Measurements from ENCODE around the gene AFAP1.

AFAP1 gene

GRCh38 chr4:7741946-7742806 lies 197.5 kb downstream of the AFAP1 start:
- no peak for TF ChIP-seq CTCF (IDR thresholded peaks at IDR 0.05; ENCODE audit: low read depth, low read length)
- in situ Hi-C loops (cut with HindIII; ENCODE audit: low sequenced_read_pairs), result no loop called here
- H3K4me3 ChIP-seq (ENCODE audit: low read depth, low read length), result no peak overlapping the region
- DNase-seq (ENCODE audit: low read depth, low spot score), result no peak

- in situ Hi-C loops (cut with HindIII; ENCODE audit: low sequenced_read_pairs), result no loop called here
- no peak for TF ChIP-seq CTCF (IDR thresholded peaks at IDR 0.05; ENCODE audit: low read depth, low read length)
- no peak for DNase-seq (ENCODE audit: low read depth, low spot score)
- no peak overlapping the region for H3K4me3 ChIP-seq (ENCODE audit: low read depth, low read length)
These were observed 198.7 kb downstream of the AFAP1 start for GRCh38 chr4:7740866-7741525.

- no peak overlapping the region for H3K4me3 ChIP-seq (ENCODE audit: low read depth, low read length)
- DNase-seq (ENCODE audit: low read depth, low spot score), result no peak
- TF ChIP-seq CTCF (IDR thresholded peaks at IDR 0.05; ENCODE audit: low read depth, low read length), result no peak
- in situ Hi-C loops (cut with HindIII; ENCODE audit: low sequenced_read_pairs), result no loop called here
These were observed 199.5 kb downstream of the AFAP1 start for GRCh38 chr4:7739918-7740865.

GRCh38 chr4:7739077-7739917 lies 200.4 kb downstream of the AFAP1 start:
- no peak for TF ChIP-seq CTCF (IDR thresholded peaks at IDR 0.05; ENCODE audit: low read depth, low read length)
- no peak overlapping the region for H3K4me3 ChIP-seq (ENCODE audit: low read depth, low read length)
- DNase-seq (ENCODE audit: low read depth, low spot score), result no peak
- in situ Hi-C loops (cut with HindIII; ENCODE audit: low sequenced_read_pairs), result no loop called here

GRCh38 chr4:7738458-7739076 lies 201.1 kb downstream of the AFAP1 start:
- H3K4me3 ChIP-seq (ENCODE audit: low read depth, low read length), result no peak overlapping the region
- TF ChIP-seq CTCF (IDR thresholded peaks at IDR 0.05; ENCODE audit: low read depth, low read length), result no peak
- DNase-seq (ENCODE audit: low read depth, low spot score), result no peak
- in situ Hi-C loops (cut with HindIII; ENCODE audit: low sequenced_read_pairs), result no loop called here

Data from astrocyte of the spinal cord (primary cell).